Measurements from ENCODE around the gene GPSM3.
"Not testable (repeated sequence)": the region's sequence is repeated elsewhere in the genome, so short reads cannot be mapped to it uniquely, and the experiment has no call there.

GPSM3 gene

GRCh38 chr6:32149932-32150870 is 42.2 kb downstream of the GPSM3 start:
- ATAC-seq (no peak), DNase-seq (no peak)

DNA sequence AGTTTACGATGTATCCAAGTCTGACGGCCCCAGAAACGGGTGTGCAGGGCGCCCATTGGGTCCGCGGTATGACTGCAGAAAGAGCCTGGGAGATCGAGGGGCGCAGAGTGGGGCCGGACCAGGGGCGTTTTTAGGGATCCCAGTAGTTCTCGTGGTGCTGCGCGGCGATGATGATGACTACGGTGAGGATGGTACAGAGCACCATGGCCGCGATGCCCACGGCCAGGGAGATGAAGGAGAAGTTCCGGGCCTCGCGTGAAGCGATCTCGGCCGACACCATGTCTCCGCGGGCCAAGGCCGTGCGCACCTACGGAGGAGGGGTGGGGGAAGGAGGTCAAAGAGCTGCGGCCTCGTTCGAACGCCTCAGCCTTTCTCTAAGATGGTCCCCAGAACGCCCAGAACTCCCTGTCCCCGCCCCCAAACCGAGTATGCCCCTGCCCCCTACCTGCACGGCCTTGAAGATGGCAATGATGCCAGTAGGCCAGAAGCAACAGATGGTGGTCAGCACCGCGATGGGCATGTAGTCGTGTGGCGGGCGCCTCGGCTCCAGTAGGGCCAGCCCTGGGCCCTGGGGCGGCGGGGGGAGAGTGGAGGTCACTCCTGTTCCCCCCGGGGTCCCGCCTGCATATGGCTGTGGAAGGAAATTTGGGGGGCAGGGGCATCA is 43.2 kb downstream of the GPSM3 start:
- no peak for DNase-seq

DNA sequence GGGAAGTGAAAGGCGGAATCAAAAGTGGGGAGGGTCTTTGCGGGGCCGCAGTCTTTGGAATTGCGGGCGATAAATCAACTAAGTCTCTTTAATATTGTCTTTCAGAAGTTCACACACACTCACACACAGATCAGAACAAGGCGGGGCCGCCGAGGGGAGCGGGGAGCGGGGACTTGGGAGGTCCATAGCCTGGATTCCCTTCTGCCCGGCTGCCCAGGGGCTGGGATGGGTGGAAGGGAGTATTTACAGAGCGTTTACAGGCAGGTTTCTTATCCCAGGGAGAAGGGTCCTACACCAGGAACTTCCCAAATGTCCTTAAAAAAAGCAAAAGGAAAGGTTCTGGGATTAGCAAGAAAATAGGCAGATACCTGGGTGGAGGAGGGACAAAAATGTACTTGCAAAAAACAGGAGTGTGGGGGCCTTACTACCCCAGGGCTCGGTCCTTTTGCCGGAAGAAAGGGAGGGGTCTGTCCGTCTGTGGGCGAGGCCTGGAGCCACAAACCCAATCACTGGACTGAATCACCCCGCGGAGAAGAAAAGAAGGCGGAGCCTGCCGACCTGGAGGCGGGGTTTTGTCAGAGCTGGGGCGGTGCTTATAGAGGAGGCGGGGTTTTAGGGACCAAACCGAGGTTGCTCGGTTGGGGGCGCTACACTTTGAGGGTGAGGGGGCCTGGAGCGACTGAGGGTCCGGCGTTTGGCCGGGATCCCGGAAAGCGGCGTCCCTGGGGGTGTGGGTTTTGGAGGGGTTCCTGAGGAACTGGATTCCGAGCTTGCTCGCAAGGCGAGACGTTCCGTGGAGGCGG is 44.0 kb downstream of the GPSM3 start:
- ATAC-seq = peak; percentile 35

More for the DNA sequence above, 43.2 kb downstream of the GPSM3 start:
- ATAC-seq = no peak

DNA sequence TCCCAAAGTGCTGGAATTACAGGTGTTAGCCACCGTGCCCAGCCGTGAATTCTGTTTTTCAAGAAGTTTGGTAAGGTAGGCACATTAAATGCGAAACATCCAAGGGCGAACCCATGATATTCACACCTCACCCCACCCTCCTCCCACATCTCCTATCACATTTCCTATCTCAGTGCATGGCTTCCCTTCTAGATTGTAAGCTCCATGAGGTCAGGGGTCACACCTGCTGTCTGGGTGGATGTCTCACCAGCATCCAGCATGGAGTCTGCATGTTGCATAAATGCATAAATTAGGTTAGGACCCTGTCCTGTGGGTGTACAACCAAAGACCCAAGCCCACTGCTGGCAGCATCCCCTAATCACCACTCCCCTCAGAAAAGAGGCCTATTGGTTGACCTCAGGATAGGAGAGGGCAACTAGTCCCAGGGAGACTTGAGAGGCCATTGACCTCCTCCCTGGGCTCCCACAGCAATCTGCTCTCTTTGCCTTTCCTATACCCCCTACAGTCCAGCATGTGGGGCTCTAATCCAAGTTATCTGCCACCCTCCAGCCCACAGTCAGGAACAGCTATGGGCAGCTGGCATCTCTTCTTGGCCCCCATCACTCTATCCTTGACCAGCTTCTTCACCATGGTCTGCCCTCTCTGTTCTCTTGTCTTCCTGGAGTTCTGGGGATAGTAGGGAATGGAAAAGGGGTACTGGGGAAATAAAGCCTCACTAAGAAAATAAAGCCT is 44.9 kb downstream of the GPSM3 start:
- ATAC-seq (no peak), DNase-seq (no peak)

More for the DNA sequence above, 44.0 kb downstream of the GPSM3 start:
- DNase-seq = peak; percentile 80

- ATAC-seq (no peak), DNase-seq (no peak)
These were observed 45.8 kb downstream of the GPSM3 start for GRCh38 chr6:32146687-32147086.

DNA sequence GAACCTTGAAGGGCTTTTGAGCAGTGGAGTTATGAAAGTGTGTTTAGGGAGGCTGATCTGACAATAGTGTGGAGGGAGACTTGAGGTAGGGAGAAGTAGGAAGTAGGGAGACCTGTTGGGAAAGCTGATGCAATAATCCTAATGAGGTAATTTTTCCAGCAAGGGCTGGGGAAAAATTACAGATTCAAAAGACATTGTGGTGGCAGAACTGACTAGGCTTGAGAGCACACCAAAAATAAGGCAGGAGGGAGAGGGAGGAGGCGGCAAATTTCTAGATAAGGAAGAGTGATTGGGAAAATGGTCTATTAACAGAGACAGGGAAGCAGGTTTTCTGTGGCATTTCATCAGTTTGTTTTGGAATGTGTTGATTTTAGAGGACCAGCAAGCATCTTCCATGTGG is 46.2 kb downstream of the GPSM3 start:
- no peak for DNase-seq
- no peak for ATAC-seq

GRCh38 chr6:32144238-32144637 is 48.2 kb downstream of the GPSM3 start:
- not testable (repeated sequence) for DNase-seq, ATAC-seq
